Measurements from ENCODE around the gene TFR2.

- TF ChIP-seq POLR2A (IDR thresholded peaks at IDR 0.05) = no peak
- TF ChIP-seq POLR2AphosphoS5 (IDR thresholded peaks at IDR 0.05) = no peak
- no peak for TF ChIP-seq CTCF (IDR thresholded peaks at IDR 0.05)
Measured at GRCh38 chr7:100630066-100630465, 11.3 kb downstream of the TFR2 start.

Data from breast epithelium (tissue), 3 donors.